Upper lobe of left lung (tissue), 6 donors: ENCODE data around the gene S100A9. TPM values are rescaled to one million over a fixed set of nuclear protein-coding genes. Genes with fewer than 3 reads are reported as not detected.

ENCODE experiments used
- ATAC-seq, 2 donors: fragments of 200-7000 bp; cut with Tn5 transposase; one replicate each; pipeline ENCODE4 v1.9.1; 2022; ENCODE audit warnings: mild to moderate bottlenecking in 2 of 2, moderate library complexity in 2 of 2; ENCODE audit not compliant: low FRiP score in 2 of 2
- DNase-seq, 2 donors: peaks; one replicate each; pipeline ENCODE4 v3.0.0-alpha.2; 2019 to 2020
- H3K27ac ChIP-seq, 4 donors: fragments of 200-600 bp; sonication (generic); one replicate each; pipeline ENCODE4 v1.5.1; 2016 to 2019
- H3K27me3 ChIP-seq, 4 donors: fragments of 200-600 bp; sonication (generic); one replicate each; pipeline ENCODE4 v1.5.1; 2017 to 2019
- H3K36me3 ChIP-seq, 4 donors: fragments of 200-600 bp; sonication (generic); one replicate each; pipeline ENCODE4 v1.5.1; 2016 to 2019
- H3K4me1 ChIP-seq, 4 donors: fragments of 200-600 bp; sonication (generic); one replicate each; pipeline ENCODE4 v1.5.1; 2018 to 2019
- H3K4me3 ChIP-seq, 4 donors: fragments of 200-600 bp; sonication (generic); one replicate each; pipeline ENCODE4 v1.5.1; 2017 to 2019; ENCODE audit warnings: mild to moderate bottlenecking in 2 of 4, moderate library complexity in 1 of 4
- H3K9me3 ChIP-seq, 4 donors: fragments of 200-600 bp; sonication (generic); one replicate each; pipeline ENCODE4 v1.5.1; 2018 to 2019
- CTCF ChIP-seq, 6 experiments: fragments of 450-650 bp in 4 of 6; fragments of 200-600 bp in 2 of 6; sonication (generic) in 2 of 6; IDR thresholded peaks; one replicate each; pipeline ENCODE4 v1.5.1; 2016 to 2019; ENCODE audit warnings: antibody characterized with exemption in 6 of 6
- EP300 ChIP-seq, 4 donors: sonication (generic); formaldehyde crosslinking; IDR thresholded peaks; one replicate each; pipeline ENCODE4 v1.5.1; 2017; ENCODE audit warnings: antibody characterized with exemption in 4 of 4, control low read depth in 2 of 4
- POLR2A ChIP-seq, 4 donors: fragments of 450-650 bp; IDR thresholded peaks; one replicate each; pipeline ENCODE4 v1.5.1; 2016 to 2017; ENCODE audit warnings: antibody characterized with exemption in 4 of 4, mild to moderate bottlenecking in 2 of 4
- POLR2AphosphoS5 ChIP-seq, 2 donors: sonication (generic); formaldehyde crosslinking; IDR thresholded peaks; one replicate each; pipeline ENCODE4 v1.5.1; 2017; ENCODE audit warnings: antibody characterized with exemption in 2 of 2
- WGBS, 2 donors: methylation state at CpG; one replicate each; pipeline ENCODE4 v1.1.5; 2017 to 2018; 5-methylcytosine and 5-hydroxymethylcytosine counted together
- total RNA-seq, 6 donors: library from RNA; depleted of rRNA in 4 of 6; stranded (reverse); fragments of >200 nt in 4 of 6; gene quantifications; one replicate each; pipeline versions ENCODE4 v1.1.0 to v1.2.1, GENCODE V29; 2016 to 2021
- donor health status: DM: no; HTN: no; CAD: no; lungs with moderate emphysema.
- donor health status: DM: no; HTN: yes; CAD: no; lungs with severe emphysema.

The S100A9 gene
- total RNA-seq, 6 donors from 2014 or later, result 133 to 1,125 (median 606) TPM

GRCh38 chr1:153333902-153334301 is 23.8 kb upstream of the S100A9 start:
- ATAC-seq (no peak), DNase-seq (no peak)
- Histone ChIP-seq H3K27me3 (no peaks in the 10 kb centered on the region), H3K4me1 (no peaks in the 10 kb centered on the region), H3K27ac (no peak overlapping the region), H3K4me3 (no peak overlapping the region), H3K36me3 (no peaks in the 10 kb centered on the region), H3K9me3 (no peaks in the 10 kb centered on the region)
- no peak for TF ChIP-seq POLR2A (IDR thresholded peaks at IDR 0.05)
- no peak for TF ChIP-seq POLR2AphosphoS5 (IDR thresholded peaks at IDR 0.05)
- no peak for TF ChIP-seq EP300 (IDR thresholded peaks at IDR 0.05)
- no peak for TF ChIP-seq CTCF (IDR thresholded peaks at IDR 0.05)
- 82 to 93% methylated on average over 1 of the region's 1 CpG for WGBS, 2 donors

DNA sequence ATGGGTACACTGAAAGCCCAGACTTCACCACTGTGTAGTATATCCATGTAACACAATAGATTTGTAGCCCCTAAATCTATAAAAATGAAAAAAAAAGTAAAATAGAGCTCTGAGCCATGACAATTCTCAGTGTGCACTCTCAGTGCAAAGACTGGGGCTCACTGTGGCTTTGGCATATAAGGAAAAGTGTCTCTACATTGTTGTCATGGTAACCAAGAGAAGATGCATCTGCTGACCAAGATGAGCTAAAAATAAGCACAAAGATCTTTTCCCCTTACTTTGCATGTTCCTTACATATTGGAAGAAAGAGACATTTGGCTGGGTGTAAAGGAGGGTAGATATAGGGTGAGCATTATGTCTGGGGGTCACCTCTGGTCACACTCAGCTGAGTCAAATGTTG is 21.0 kb upstream of the S100A9 start:
- Histone ChIP-seq H3K27me3 (no peaks in the 10 kb centered on the region), H3K4me1 (no peaks in the 10 kb centered on the region), H3K27ac (no peak overlapping the region), H3K9me3 (no peaks in the 10 kb centered on the region), H3K4me3 (no peak overlapping the region), H3K36me3 (no peaks in the 10 kb centered on the region)
- no peak for DNase-seq
- TF ChIP-seq POLR2A (IDR thresholded peaks at IDR 0.05) (no peak), POLR2AphosphoS5 (IDR thresholded peaks at IDR 0.05) (no peak), CTCF (IDR thresholded peaks at IDR 0.05) (no peak), EP300 (IDR thresholded peaks at IDR 0.05) (no peak)
- no peak for ATAC-seq

- ATAC-seq (no peak), DNase-seq (no peak)
- no peaks in the 10 kb centered on the region for H3K36me3 ChIP-seq
- 69 to 70% methylated on average over 8 of the region's 8 CpGs for WGBS, 2 donors
- no peaks in the 10 kb centered on the region for H3K4me1 ChIP-seq
- TF ChIP-seq POLR2A (IDR thresholded peaks at IDR 0.05) (no peak), EP300 (IDR thresholded peaks at IDR 0.05) (no peak), CTCF (IDR thresholded peaks at IDR 0.05) (no peak), POLR2AphosphoS5 (IDR thresholded peaks at IDR 0.05) (no peak)
- no peaks in the 10 kb centered on the region for H3K9me3 ChIP-seq
- H3K27me3 ChIP-seq, result no peaks in the 10 kb centered on the region
- H3K4me3 ChIP-seq, result no peak overlapping the region
- no peak overlapping the region for H3K27ac ChIP-seq
Measured at GRCh38 chr1:153337980-153338853, 19.4 kb upstream of the S100A9 start.

- no peak overlapping the region for H3K27ac ChIP-seq
- DNase-seq (no peak), ATAC-seq (no peak)
- no peak overlapping the region for H3K4me3 ChIP-seq
- H3K9me3 ChIP-seq, result no peaks in the 10 kb centered on the region
- TF ChIP-seq POLR2A (IDR thresholded peaks at IDR 0.05) (no peak), POLR2AphosphoS5 (IDR thresholded peaks at IDR 0.05) (no peak), CTCF (IDR thresholded peaks at IDR 0.05) (no peak), EP300 (IDR thresholded peaks at IDR 0.05) (no peak)
- WGBS, 2 donors, result 51 to 67% methylated on average over 6 of the region's 6 CpGs
- no peaks in the 10 kb centered on the region for H3K36me3 ChIP-seq
- H3K4me1 ChIP-seq, result peaks cover 4 to 12% (median 9%) of the 10 kb centered on the region in 4 donors
- no peaks in the 10 kb centered on the region for H3K27me3 ChIP-seq
Measured at GRCh38 chr1:153339802-153340201, 17.9 kb upstream of the S100A9 start.

DNA sequence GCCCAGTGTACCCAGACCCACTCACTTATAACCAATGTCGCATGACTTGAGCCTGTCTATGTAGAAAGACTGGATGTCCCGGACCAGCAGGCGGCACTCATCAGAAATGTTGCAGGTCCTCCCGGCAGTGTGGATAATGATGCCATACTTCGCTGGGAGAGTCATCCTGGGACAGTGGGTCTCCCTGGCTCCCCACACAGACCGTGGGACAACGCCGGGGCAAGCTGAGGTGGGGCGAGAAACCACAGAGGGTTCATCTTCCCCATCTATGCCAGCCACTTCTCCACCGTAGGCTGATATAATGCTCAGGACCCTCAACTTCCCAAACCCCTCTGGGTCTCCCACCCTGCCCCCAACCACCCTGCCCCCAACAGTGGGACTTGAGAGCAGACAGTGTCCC is 17.3 kb upstream of the S100A9 start:
- Histone ChIP-seq H3K27ac (no peak overlapping the region), H3K36me3 (no peaks in the 10 kb centered on the region), H3K9me3 (no peaks in the 10 kb centered on the region), H3K27me3 (no peaks in the 10 kb centered on the region), H3K4me3 (no peak overlapping the region), H3K4me1 (peaks cover 4 to 18% (median 15%) of the 10 kb centered on the region in 4 donors)
- WGBS, 2 donors, result 87 to 89% methylated on average over 10 of the region's 10 CpGs
- TF ChIP-seq POLR2AphosphoS5 (IDR thresholded peaks at IDR 0.05) (no peak), POLR2A (IDR thresholded peaks at IDR 0.05) (no peak), EP300 (IDR thresholded peaks at IDR 0.05) (no peak), CTCF (IDR thresholded peaks at IDR 0.05) (no peak)
- ATAC-seq (no peak), DNase-seq (peak in 1 of 2 donors; percentile 15)
